Ammon's horn (tissue), 1 donor: Measurements from ENCODE around the gene PTPRN2.
A peak's percentile ranks its signal among the peaks of the same experiment; 100 is the strongest.
"Not testable (repeated sequence)": the region's sequence is repeated elsewhere in the genome, so short reads cannot be mapped to it uniquely, and the experiment has no call there.

Experiments
- DNase-seq: peaks from one replicate; pipeline ENCODE4 v3.0.0-alpha.2; 2016; ENCODE audit warnings: low spot score

PTPRN2 gene

GRCh38 chr7:157929671-157930070 lies 658.0 kb downstream of the PTPRN2 start:
- DNase-seq: no peak

GRCh38 chr7:157928808-157929425 lies 658.7 kb downstream of the PTPRN2 start:
- no peak for DNase-seq

- no peak for DNase-seq
Measured at GRCh38 chr7:157928171-157928794, 659.3 kb downstream of the PTPRN2 start.

- no peak for DNase-seq
Measured at GRCh38 chr7:157927313-157927925, 660.2 kb downstream of the PTPRN2 start.

- no peak for DNase-seq
Measured at GRCh38 chr7:157926521-157927150, 661.0 kb downstream of the PTPRN2 start.

- no peak for DNase-seq
Measured at GRCh38 chr7:157926107-157926506, 661.5 kb downstream of the PTPRN2 start.

GRCh38 chr7:157925383-157925875 lies 662.2 kb downstream of the PTPRN2 start:
- DNase-seq: no peak

GRCh38 chr7:157923903-157924630 lies 663.6 kb downstream of the PTPRN2 start:
- DNase-seq: no peak

GRCh38 chr7:157922576-157922975 lies 665.0 kb downstream of the PTPRN2 start:
- no peak for DNase-seq

GRCh38 chr7:157918326-157919080 lies 669.1 kb downstream of the PTPRN2 start:
- DNase-seq: no peak

- DNase-seq: no peak
Measured at GRCh38 chr7:157916946-157917640, 670.5 kb downstream of the PTPRN2 start.

GRCh38 chr7:157910446-157910845 lies 677.2 kb downstream of the PTPRN2 start:
- DNase-seq: no peak

- not testable (repeated sequence) for DNase-seq
Measured at GRCh38 chr7:157910045-157910444, 677.6 kb downstream of the PTPRN2 start.

- no peak for DNase-seq
Measured at GRCh38 chr7:157909370-157909769, 678.3 kb downstream of the PTPRN2 start.

- DNase-seq: peak; percentile 46
Measured at GRCh38 chr7:157908006-157908782, 679.4 kb downstream of the PTPRN2 start.

- no peak for DNase-seq
Measured at GRCh38 chr7:157907091-157907490, 680.5 kb downstream of the PTPRN2 start.

- DNase-seq: no peak
Measured at GRCh38 chr7:157906583-157906982, 681.0 kb downstream of the PTPRN2 start.

- DNase-seq: no peak
Measured at GRCh38 chr7:157905651-157906461, 681.8 kb downstream of the PTPRN2 start.
